GM18507 (cell line): ENCODE measurements around the gene DDX23.
A peak's percentile ranks its signal among the peaks of the same experiment; 100 is the strongest.
"Not testable (repeated sequence)": the region's sequence is repeated elsewhere in the genome, so short reads cannot be mapped to it uniquely, and the experiment has no call there.

Experiments used
- DNase-seq: peaks from one replicate; pipeline ENCODE4 v3.0.0; 2011; ENCODE audit warnings: low read depth; ENCODE audit not compliant: insufficient read length; ENCODE audit errors: extremely low spot score
- FAIRE-seq: peaks from 2 replicates; lab custom pipeline; 2011; peaks lifted over from hg19 to GRCh38; lab: Jason Lieb, UNC

Gene DDX23

GRCh38 chr12:48851883-48852733 is at the start of gene DDX23:
TSS of gene DDX23 (minus strand) at chr12:48852163. CDS start at chr12:48845782, 6,381 bp downstream.
- peak; percentile 98 for DNase-seq
- FAIRE-seq, result peak; percentile 96

GRCh38 chr12:48901278-48901677 is 49.3 kb upstream of the DDX23 start:
- FAIRE-seq (peak; percentile 85), DNase-seq (no peak)

- no peak for FAIRE-seq
- no peak for DNase-seq
These were observed 47.7 kb upstream of the DDX23 start for GRCh38 chr12:48899651-48900050.

- no peak for DNase-seq
- FAIRE-seq, result no peak
These were observed 42.3 kb upstream of the DDX23 start for GRCh38 chr12:48894271-48894670.

- peak; percentile 35 for DNase-seq
- no peak for FAIRE-seq
These were observed 38.9 kb upstream of the DDX23 start for GRCh38 chr12:48890657-48891418.

GRCh38 chr12:48889679-48890078 is 37.7 kb upstream of the DDX23 start:
- FAIRE-seq, result no peak

GRCh38 chr12:48883305-48884161 is 31.6 kb upstream of the DDX23 start:
- DNase-seq, result no peak
- no peak for FAIRE-seq

More at GRCh38 chr12:48889679-48890078, 37.7 kb upstream of the DDX23 start:
- DNase-seq, result no peak

- FAIRE-seq, result no peak
These were observed 31.0 kb upstream of the DDX23 start for GRCh38 chr12:48882972-48883304.

GRCh38 chr12:48882315-48882687 is 30.3 kb upstream of the DDX23 start:
- FAIRE-seq, result no peak
- DNase-seq, result no peak

More at GRCh38 chr12:48882972-48883304, 31.0 kb upstream of the DDX23 start:
- no peak for DNase-seq

GRCh38 chr12:48881686-48882314 is 29.8 kb upstream of the DDX23 start:
- no peak for DNase-seq
- no peak for FAIRE-seq

GRCh38 chr12:48880647-48881046 is 28.7 kb upstream of the DDX23 start:
- FAIRE-seq (no peak), DNase-seq (no peak)

GRCh38 chr12:48878548-48878947 is 26.6 kb upstream of the DDX23 start:
- DNase-seq (no peak), FAIRE-seq (no peak)

GRCh38 chr12:48875944-48876515 is 24.1 kb upstream of the DDX23 start:
- DNase-seq, result no peak
- no peak for FAIRE-seq

GRCh38 chr12:48873534-48873933 is 21.6 kb upstream of the DDX23 start:
- DNase-seq, FAIRE-seq: not testable (repeated sequence)

GRCh38 chr12:48873096-48873495 is 21.1 kb upstream of the DDX23 start:
- FAIRE-seq, result no peak
- DNase-seq, result no peak

GRCh38 chr12:48869191-48869590 is 17.2 kb upstream of the DDX23 start:
- no peak for DNase-seq
- no peak for FAIRE-seq

- no peak for DNase-seq
- FAIRE-seq, result no peak
These were observed 16.5 kb upstream of the DDX23 start for GRCh38 chr12:48868451-48868850.

- no peak for FAIRE-seq
These were observed 14.2 kb upstream of the DDX23 start for GRCh38 chr12:48866052-48866711.

More at GRCh38 chr12:48866052-48866711, 14.2 kb upstream of the DDX23 start:
- DNase-seq, result no peak
